DMS153 treated with DMSO at 0.1 percent for 48 hours (cell line): Measurements from ENCODE around the gene NUP210.

Experiments
- DNase-seq: peaks from one replicate; lab custom pipeline; 2025; ENCODE audit not compliant: unreplicated experiment; lab: John Stamatoyannopoulos, UW

Gene NUP210

GRCh38 chr3:13325892-13326443 lies 94.2 kb downstream of the NUP210 start:
- DNase-seq = no peak

GRCh38 chr3:13324835-13325501 lies 95.2 kb downstream of the NUP210 start:
- DNase-seq = no peak

GRCh38 chr3:13323822-13324221 lies 96.3 kb downstream of the NUP210 start:
- DNase-seq = no peak

- DNase-seq = no peak
Observed at GRCh38 chr3:13322324-13322723, 97.8 kb downstream of the NUP210 start.

GRCh38 chr3:13319564-13320220 lies 100.4 kb downstream of the NUP210 start:
- DNase-seq = no peak

- no peak for DNase-seq
Observed at GRCh38 chr3:13318626-13319470, 101.3 kb downstream of the NUP210 start.

GRCh38 chr3:13317596-13318320 lies 102.4 kb downstream of the NUP210 start:
- DNase-seq = no peak

GRCh38 chr3:13316603-13317002 lies 103.5 kb downstream of the NUP210 start:
- DNase-seq = no peak

GRCh38 chr3:13314877-13315276 lies 105.2 kb downstream of the NUP210 start:
- DNase-seq = no peak

GRCh38 chr3:13313813-13314212 lies 106.3 kb downstream of the NUP210 start:
- no peak for DNase-seq

GRCh38 chr3:13309004-13309403 lies 111.1 kb downstream of the NUP210 start:
- no peak for DNase-seq

GRCh38 chr3:13308380-13308801 lies 111.7 kb downstream of the NUP210 start:
- no peak for DNase-seq

- no peak for DNase-seq
Observed at GRCh38 chr3:13307041-13307440, 113.1 kb downstream of the NUP210 start.

GRCh38 chr3:13305623-13306022 lies 114.5 kb downstream of the NUP210 start:
- DNase-seq = no peak

- DNase-seq = no peak
Observed at GRCh38 chr3:13303410-13303809, 116.7 kb downstream of the NUP210 start.

- peak; percentile 4 for DNase-seq
Observed at GRCh38 chr3:13301286-13301987, 118.7 kb downstream of the NUP210 start.

- no peak for DNase-seq
Observed at GRCh38 chr3:13300546-13301285, 119.4 kb downstream of the NUP210 start.

- DNase-seq = no peak
Observed at GRCh38 chr3:13299531-13300155, 120.5 kb downstream of the NUP210 start.

- no peak for DNase-seq
Observed at GRCh38 chr3:13296662-13297061, 123.5 kb downstream of the NUP210 start.
